HEK293 (cell line): ENCODE results near the gene MGAT4C.

Experiments used
- CTCF ChIA-PET: fragments of 350-600 bp; formaldehyde crosslinking; extraction: SDS; loops from one replicate; lab custom pipeline; 2021; ENCODE audit warnings: antibody characterized with exemption; lab: Yijun Ruan, JAX
- POLR2A ChIA-PET: fragments of 300-600 bp; formaldehyde crosslinking; extraction: SDS; loops from one replicate; lab custom pipeline; 2020; ENCODE audit warnings: antibody characterized with exemption, inconsistent platforms; lab: Yijun Ruan, JAX
- H3K27ac ChIP-seq: fragments of 200-500 bp; sonication (Bioruptor generic); 2 replicates; pipeline ENCODE4 v1.5.1; 2014; ENCODE audit warnings: low read depth, low read length, control low read depth, inconsistent platforms; ENCODE audit errors: extremely low read depth
- H3K36me3 ChIP-seq, 2 experiments: fragments of 200-500 bp in 1 of 2; sonication (Bioruptor generic) in 1 of 2; 1 replicate in 1 of 2; 2 replicates in 1 of 2; pipeline ENCODE4 v1.5.1; 2014 to 2017; ENCODE audit warnings: inconsistent platforms in 2 of 2, low read length in 2 of 2; ENCODE audit not compliant: control insufficient read depth in 2 of 2, insufficient read depth in 1 of 2
- H3K4me1 ChIP-seq: fragments of 200-500 bp; sonication (Bioruptor generic); 2 replicates; pipeline ENCODE4 v1.5.1; 2014; ENCODE audit warnings: mild to moderate bottlenecking, low read length, inconsistent platforms; ENCODE audit not compliant: control insufficient read depth, insufficient read depth
- H3K4me3 ChIP-seq: 2 replicates; pipeline ENCODE4 v1.5.1; 2011; ENCODE audit warnings: low read depth, mild to moderate bottlenecking, control low read depth, low read length, moderate library complexity
- H3K9me3 ChIP-seq: fragments of 200-500 bp; sonication (Bioruptor generic); 2 replicates; pipeline ENCODE4 v1.5.1; 2014; ENCODE audit warnings: low read depth, low read length, inconsistent platforms; ENCODE audit not compliant: control insufficient read depth, insufficient read depth
- GLI4 ChIP-seq: fragments of 450-650 bp; formaldehyde crosslinking; IDR thresholded peaks from 2 replicates; pipeline ENCODE4 v1.5.1; 2016; ENCODE audit warnings: missing biosample characterization, missing genetic modification characterization
- GLIS2 ChIP-seq: fragments of 450-650 bp; formaldehyde crosslinking; IDR thresholded peaks from 2 replicates; pipeline ENCODE4 v1.5.1; 2016; ENCODE audit warnings: missing biosample characterization, missing genetic modification characterization
- SCRT1 ChIP-seq: fragments of 450-650 bp; formaldehyde crosslinking; IDR thresholded peaks from 2 replicates; pipeline ENCODE4 v1.5.1; 2016; ENCODE audit warnings: missing biosample characterization, missing genetic modification characterization, borderline replicate concordance
- SCRT2 ChIP-seq: fragments of 450-650 bp; formaldehyde crosslinking; IDR thresholded peaks from 2 replicates; pipeline ENCODE4 v1.5.1; 2016; ENCODE audit warnings: missing biosample characterization, missing genetic modification characterization
- SP2 ChIP-seq: fragments of 450-650 bp; formaldehyde crosslinking; IDR thresholded peaks from 2 replicates; pipeline ENCODE4 v1.5.1; 2016; ENCODE audit warnings: missing biosample characterization, missing genetic modification characterization
- TRIM28 ChIP-seq: IDR thresholded peaks from 2 replicates; pipeline ENCODE4 v1.6.1; 2011; ENCODE audit warnings: low read length, control low read depth, borderline replicate concordance
- ZFP41 ChIP-seq: fragments of 450-650 bp; formaldehyde crosslinking; IDR thresholded peaks from 2 replicates; pipeline ENCODE4 v1.5.1; 2016; ENCODE audit warnings: missing biosample characterization, missing genetic modification characterization, borderline replicate concordance
- ZNF114 ChIP-seq: fragments of 450-650 bp; formaldehyde crosslinking; IDR thresholded peaks from 2 replicates; pipeline ENCODE4 v1.5.0; 2017; ENCODE audit warnings: missing biosample characterization, missing genetic modification characterization
- ZNF140 ChIP-seq: fragments of 450-650 bp; formaldehyde crosslinking; IDR thresholded peaks from 2 replicates; pipeline ENCODE4 v1.5.1; 2016; ENCODE audit warnings: missing biosample characterization, missing genetic modification characterization
- ZNF157 ChIP-seq: fragments of 450-650 bp; formaldehyde crosslinking; IDR thresholded peaks from 2 replicates; pipeline ENCODE4 v1.5.1; 2016; ENCODE audit warnings: missing biosample characterization, missing genetic modification characterization
- ZNF223 ChIP-seq: fragments of 450-650 bp; formaldehyde crosslinking; IDR thresholded peaks from 2 replicates; pipeline ENCODE4 v1.5.1; 2016; ENCODE audit warnings: missing biosample characterization, missing genetic modification characterization
- ZNF239 ChIP-seq: fragments of 450-650 bp; formaldehyde crosslinking; IDR thresholded peaks from 2 replicates; pipeline ENCODE4 v1.5.1; 2016; ENCODE audit warnings: missing biosample characterization, missing genetic modification characterization
- ZNF248 ChIP-seq: fragments of 450-650 bp; formaldehyde crosslinking; IDR thresholded peaks from 2 replicates; pipeline ENCODE4 v1.5.1; 2017; ENCODE audit warnings: missing biosample characterization, missing genetic modification characterization
- ZNF391 ChIP-seq: fragments of 450-650 bp; formaldehyde crosslinking; IDR thresholded peaks from 2 replicates; pipeline ENCODE4 v1.5.1; 2016; ENCODE audit warnings: low read depth, missing biosample characterization, missing genetic modification characterization, borderline replicate concordance
- ZNF48 ChIP-seq: fragments of 450-650 bp; formaldehyde crosslinking; IDR thresholded peaks from 2 replicates; pipeline ENCODE4 v1.5.1; 2016; ENCODE audit warnings: missing biosample characterization, missing genetic modification characterization
- ZNF501 ChIP-seq: fragments of 450-650 bp; formaldehyde crosslinking; IDR thresholded peaks from 2 replicates; pipeline ENCODE4 v1.5.1; 2016; ENCODE audit warnings: missing biosample characterization, missing genetic modification characterization
- ZNF510 ChIP-seq: fragments of 450-650 bp; formaldehyde crosslinking; IDR thresholded peaks from 2 replicates; pipeline ENCODE4 v1.5.1; 2018; ENCODE audit warnings: mild to moderate bottlenecking, missing genetic modification characterization, missing biosample characterization; ENCODE audit not compliant: insufficient replicate concordance
- ZNF521 ChIP-seq: fragments of 450-650 bp; formaldehyde crosslinking; IDR thresholded peaks from 2 replicates; pipeline ENCODE4 v1.5.1; 2017; ENCODE audit warnings: missing biosample characterization, mild to moderate bottlenecking, missing genetic modification characterization
- ZNF544 ChIP-seq: fragments of 450-650 bp; formaldehyde crosslinking; IDR thresholded peaks from 2 replicates; pipeline ENCODE4 v1.5.0; 2017; ENCODE audit warnings: missing biosample characterization, missing genetic modification characterization
- ZNF549 ChIP-seq: fragments of 450-650 bp; IDR thresholded peaks from 2 replicates; pipeline ENCODE4 v1.5.1; 2018; ENCODE audit warnings: missing biosample characterization, missing genetic modification characterization, mild to moderate bottlenecking, inconsistent platforms, moderate library complexity
- ZNF571 ChIP-seq: fragments of 450-650 bp; formaldehyde crosslinking; IDR thresholded peaks from 2 replicates; pipeline ENCODE4 v1.5.0; 2017; ENCODE audit warnings: missing biosample characterization, missing genetic modification characterization
- ZNF621 ChIP-seq: fragments of 450-650 bp; formaldehyde crosslinking; IDR thresholded peaks from 2 replicates; pipeline ENCODE4 v1.5.1; 2017; ENCODE audit warnings: missing biosample characterization, missing genetic modification characterization
- ZNF623 ChIP-seq: fragments of 450-650 bp; formaldehyde crosslinking; IDR thresholded peaks from 2 replicates; pipeline ENCODE4 v1.5.1; 2016; ENCODE audit warnings: missing biosample characterization, missing genetic modification characterization
- ZNF658 ChIP-seq: fragments of 450-650 bp; formaldehyde crosslinking; IDR thresholded peaks from 2 replicates; pipeline ENCODE4; 2016; ENCODE audit warnings: missing biosample characterization, missing genetic modification characterization
- ZNF777 ChIP-seq: fragments of 450-650 bp; formaldehyde crosslinking; IDR thresholded peaks from 2 replicates; pipeline ENCODE4 v1.5.1; 2017; ENCODE audit warnings: missing biosample characterization, missing genetic modification characterization, borderline replicate concordance
- ZNF785 ChIP-seq: fragments of 450-650 bp; formaldehyde crosslinking; IDR thresholded peaks from 2 replicates; pipeline ENCODE4 v1.5.1; 2016; ENCODE audit warnings: missing biosample characterization, missing genetic modification characterization
- TF ChIP-seq, protein P1 (sequence below): fragments of 450-650 bp; formaldehyde crosslinking; IDR thresholded peaks from 2 replicates; pipeline ENCODE4 v1.5.1; 2017; ENCODE audit warnings: missing biosample characterization, missing genetic modification characterization
- TF ChIP-seq, protein P2 (sequence below): fragments of 450-650 bp; formaldehyde crosslinking; IDR thresholded peaks from 2 replicates; pipeline ENCODE4 v1.5.1; 2017; ENCODE audit warnings: missing biosample characterization, missing genetic modification characterization

MGAT4C gene

DNA sequence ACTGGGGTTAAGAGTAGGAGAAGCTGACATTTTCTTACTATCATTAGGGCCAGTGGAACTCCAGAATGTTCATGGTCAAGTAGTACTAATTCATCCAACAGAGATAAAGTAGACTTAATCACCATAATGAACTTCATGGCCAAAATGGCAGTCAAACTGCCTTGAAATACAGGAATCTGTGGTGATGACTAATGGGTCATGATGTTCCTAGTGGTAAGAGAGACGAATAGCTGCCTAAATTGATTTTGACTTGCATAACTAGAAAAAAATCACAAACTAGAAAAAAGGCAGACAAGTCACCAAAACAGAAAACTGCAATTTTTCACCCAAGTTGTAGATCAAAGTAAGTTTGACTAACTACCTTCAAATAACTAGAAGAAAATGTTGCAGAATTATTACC, 138.5 kb downstream of the MGAT4C start:
- H3K9me3 ChIP-seq, result no peaks in the 10 kb centered on the region
- no peak overlapping the region for H3K27ac ChIP-seq
- no peaks in the 10 kb centered on the region for H3K4me1 ChIP-seq
- ChIA-PET POLR2A (no interaction called here), CTCF (interaction anchor here (0.7 kb wide), 1 partner anchor 242 kb away, joined by 3 read pairs; no protein-coding TSS in a partner anchor)
- H3K36me3 ChIP-seq, result no peaks in the 10 kb centered on the region
- H3K4me3 ChIP-seq, result no peak overlapping the region
- no peak for TF ChIP-seq TRIM28

DNA sequence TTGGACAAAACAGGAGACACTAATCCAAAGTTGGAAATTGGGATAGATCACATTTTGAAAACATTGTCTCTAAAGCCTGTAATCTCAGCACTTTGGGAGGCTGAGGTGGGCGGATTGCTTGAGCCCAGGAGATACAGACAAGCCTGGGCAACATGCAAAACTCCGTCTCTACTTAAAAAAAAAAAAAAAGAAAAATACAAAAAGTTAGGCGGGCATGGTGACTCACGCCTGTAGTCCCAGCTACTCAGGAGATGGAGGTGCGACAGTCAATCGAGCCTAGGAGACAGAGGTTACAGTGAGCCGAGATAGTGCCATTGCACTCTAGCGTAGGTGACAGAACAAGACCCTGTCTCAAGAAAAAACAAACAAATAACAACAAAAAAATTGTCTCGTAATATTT, 152.1 kb downstream of the MGAT4C start:
- no peaks in the 10 kb centered on the region for H3K4me1 ChIP-seq
- CTCF ChIA-PET, result no interaction called here

DNA sequence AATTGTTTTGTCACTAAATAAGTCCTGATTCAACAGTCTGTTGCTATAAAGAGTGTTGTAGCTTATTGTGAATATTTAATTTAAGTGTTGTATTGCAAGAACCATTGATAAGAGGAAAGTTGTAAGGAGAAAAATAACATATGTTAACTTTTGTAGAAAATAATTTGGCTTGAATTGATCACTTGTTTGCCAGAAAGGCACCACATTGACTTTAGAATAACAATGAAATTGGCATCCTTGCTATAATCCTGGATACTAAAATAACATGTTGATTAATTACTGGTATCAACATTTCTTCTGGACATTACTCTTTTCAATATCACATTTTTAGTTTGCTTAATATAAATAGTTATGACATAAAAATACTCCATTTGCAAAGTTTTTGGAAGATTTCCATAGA, 159.0 kb downstream of the MGAT4C start:
- ChIA-PET CTCF (interaction anchor here (0.6 kb wide), 1 partner anchor 23 kb away, joined by 5 read pairs; no protein-coding TSS in a partner anchor), POLR2A (no interaction called here)
- H3K4me3 ChIP-seq, result no peak overlapping the region
- H3K36me3 ChIP-seq, result no peaks in the 10 kb centered on the region
- no peak overlapping the region for H3K27ac ChIP-seq
- H3K4me1 ChIP-seq, result no peaks in the 10 kb centered on the region
- no peak for TF ChIP-seq ZNF157 (tag by site-specific recombination)
- no peak for TF ChIP-seq ZNF501 (tag by site-specific recombination)
- TF ChIP-seq ZNF623, result no peak
- TF ChIP-seq ZNF621, result no peak
- no peak for TF ChIP-seq ZNF510 (tag by site-specific recombination)
- no peak for TF ChIP-seq ZNF777 (tag by site-specific recombination)
- TF ChIP-seq ZNF140, result no peak
- TF ChIP-seq, protein P1, sequence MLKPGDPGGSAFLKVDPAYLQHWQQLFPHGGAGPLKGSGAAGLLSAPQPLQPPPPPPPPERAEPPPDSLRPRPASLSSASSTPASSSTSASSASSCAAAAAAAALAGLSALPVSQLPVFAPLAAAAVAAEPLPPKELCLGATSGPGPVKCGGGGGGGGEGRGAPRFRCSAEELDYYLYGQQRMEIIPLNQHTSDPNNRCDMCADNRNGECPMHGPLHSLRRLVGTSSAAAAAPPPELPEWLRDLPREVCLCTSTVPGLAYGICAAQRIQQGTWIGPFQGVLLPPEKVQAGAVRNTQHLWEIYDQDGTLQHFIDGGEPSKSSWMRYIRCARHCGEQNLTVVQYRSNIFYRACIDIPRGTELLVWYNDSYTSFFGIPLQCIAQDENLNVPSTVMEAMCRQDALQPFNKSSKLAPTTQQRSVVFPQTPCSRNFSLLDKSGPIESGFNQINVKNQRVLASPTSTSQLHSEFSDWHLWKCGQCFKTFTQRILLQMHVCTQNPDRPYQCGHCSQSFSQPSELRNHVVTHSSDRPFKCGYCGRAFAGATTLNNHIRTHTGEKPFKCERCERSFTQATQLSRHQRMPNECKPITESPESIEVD, result no peak
- no peak for TF ChIP-seq SCRT2
- no peak for TF ChIP-seq ZNF658 (tag by site-specific recombination)
- TF ChIP-seq ZNF391 (tag by site-specific recombination), result no peak
- H3K9me3 ChIP-seq, result no peaks in the 10 kb centered on the region

More for the DNA sequence above, 152.1 kb downstream of the MGAT4C start:
- Histone ChIP-seq H3K27ac (no peak overlapping the region), H3K4me3 (no peak overlapping the region), H3K36me3 (no peaks in the 10 kb centered on the region), H3K9me3 (no peaks in the 10 kb centered on the region)
- POLR2A ChIA-PET, result no interaction called here
- TF ChIP-seq ZNF239 (tag by site-specific recombination) (no peak), SCRT1 (tag by site-specific recombination) (no peak), ZNF785 (no peak), GLIS2 (no peak), ZFP41 (tag by site-specific recombination) (no peak), SP2 (tag by site-specific recombination) (no peak), GLI4 (tag by site-specific recombination) (no peak), ZNF571 (tag by site-specific recombination) (no peak), ZNF223 (tag by site-specific recombination) (no peak), ZNF114 (tag by site-specific recombination) (no peak), ZNF521 (no peak), SCRT2 (no peak), ZNF248 (tag by site-specific recombination) (no peak), ZNF549 (tag by site-specific recombination) (no peak), ZNF48 (tag by site-specific recombination) (no peak), ZNF544 (tag by site-specific recombination) (no peak)
- TF ChIP-seq, protein P2, sequence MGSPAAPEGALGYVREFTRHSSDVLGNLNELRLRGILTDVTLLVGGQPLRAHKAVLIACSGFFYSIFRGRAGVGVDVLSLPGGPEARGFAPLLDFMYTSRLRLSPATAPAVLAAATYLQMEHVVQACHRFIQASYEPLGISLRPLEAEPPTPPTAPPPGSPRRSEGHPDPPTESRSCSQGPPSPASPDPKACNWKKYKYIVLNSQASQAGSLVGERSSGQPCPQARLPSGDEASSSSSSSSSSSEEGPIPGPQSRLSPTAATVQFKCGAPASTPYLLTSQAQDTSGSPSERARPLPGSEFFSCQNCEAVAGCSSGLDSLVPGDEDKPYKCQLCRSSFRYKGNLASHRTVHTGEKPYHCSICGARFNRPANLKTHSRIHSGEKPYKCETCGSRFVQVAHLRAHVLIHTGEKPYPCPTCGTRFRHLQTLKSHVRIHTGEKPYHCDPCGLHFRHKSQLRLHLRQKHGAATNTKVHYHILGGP (tag by site-specific recombination), result no peak
- TF ChIP-seq, all 188 proteins: peak for 0
